Liver (tissue), 3 donors: ENCODE results near the gene RASSF3.

ENCODE experiments used
- CTCF ChIP-seq: fragments of 150-350 bp; IDR thresholded peaks from 2 replicates; pipeline ENCODE4 v1.5.1; 2017; ENCODE audit warnings: improper control_type of control experiment, low read depth, low read length; ENCODE audit not compliant: missing input control
- EGR1 ChIP-seq, 2 donors: IDR thresholded peaks; 2 replicates each; pipeline ENCODE4 v1.6.1; 2016 to 2018; ENCODE audit warnings: antibody characterized with exemption in 2 of 2, low read depth in 2 of 2
- JUND ChIP-seq, 2 donors: IDR thresholded peaks; 2 replicates each; pipeline ENCODE4 v1.6.1; 2016; ENCODE audit warnings: antibody characterized with exemption in 2 of 2
- MAX ChIP-seq: IDR thresholded peaks from 2 replicates; pipeline ENCODE4 v1.6.1; 2016; ENCODE audit warnings: antibody characterized with exemption
- REST ChIP-seq: IDR thresholded peaks from 2 replicates; pipeline ENCODE4 v1.6.1; 2016; ENCODE audit warnings: antibody characterized with exemption, mild to moderate bottlenecking
- TAF1 ChIP-seq: conservative IDR thresholded peaks from 2 replicates; pipeline ENCODE4 v1.6.1; 2016; ENCODE audit warnings: antibody characterized with exemption, mild to moderate bottlenecking
- YY1 ChIP-seq: IDR thresholded peaks from 2 replicates; pipeline ENCODE4 v1.6.1; 2016; ENCODE audit warnings: antibody characterized with exemption, mild to moderate bottlenecking
- donor health status: healthy.
- donor health status: healthy.

GRCh38 chr12:64720884-64721283 is 110.6 kb downstream of the RASSF3 start:
- TF ChIP-seq CTCF (no peak), YY1 (no peak), JUND (IDR thresholded peaks at IDR 0.05) (no peak), REST (no peak), TAF1 (no peak), MAX (no peak), EGR1 (IDR thresholded peaks at IDR 0.05; ENCODE audit: low read depth in 2 of 2) (no peak)
